ENCODE measurements around the gene ACER1. TPM values are rescaled to one million over a fixed set of nuclear protein-coding genes. Genes with fewer than 3 reads are reported as not detected.

ACER1 gene
- polyA plus RNA-seq, 3 donors = 0.08 to 0.11 TPM; not detected in 1

DNA sequence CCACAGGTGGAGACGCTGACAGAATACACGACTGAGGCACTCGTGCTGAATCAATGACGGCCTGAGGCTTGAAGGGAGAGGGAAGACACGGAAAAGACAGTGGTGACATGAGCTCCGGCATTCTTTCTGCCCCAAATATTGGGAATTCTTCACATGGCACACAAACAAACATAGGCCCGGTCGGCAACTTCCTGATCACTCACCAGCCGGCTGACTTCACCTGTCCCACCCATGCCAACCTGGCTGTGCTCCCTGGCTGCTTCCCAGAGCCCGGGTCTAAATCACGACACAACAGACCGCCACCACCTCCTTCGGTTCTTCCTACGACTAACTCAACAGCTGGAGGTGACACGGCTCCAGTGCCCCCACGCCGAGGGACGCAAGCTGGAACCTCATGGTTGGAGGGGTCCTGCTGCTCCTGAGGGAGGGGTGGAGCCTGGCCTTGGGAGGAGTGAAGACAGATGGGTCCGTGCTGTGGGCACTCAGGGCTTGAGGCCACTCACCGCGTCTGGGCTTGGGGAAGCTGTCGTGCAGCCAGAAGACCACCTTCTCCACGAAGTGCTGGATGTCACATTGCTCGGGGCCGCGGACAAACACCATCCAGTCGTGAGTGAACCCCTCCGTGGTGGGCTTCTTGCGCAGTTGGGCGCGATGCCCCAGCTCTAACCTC lies 63.2 kb downstream of the ACER1 start:
- no peak for DNase-seq (ENCODE audit: low read depth in 3 of 3, low spot score in 2 of 3)

DNA sequence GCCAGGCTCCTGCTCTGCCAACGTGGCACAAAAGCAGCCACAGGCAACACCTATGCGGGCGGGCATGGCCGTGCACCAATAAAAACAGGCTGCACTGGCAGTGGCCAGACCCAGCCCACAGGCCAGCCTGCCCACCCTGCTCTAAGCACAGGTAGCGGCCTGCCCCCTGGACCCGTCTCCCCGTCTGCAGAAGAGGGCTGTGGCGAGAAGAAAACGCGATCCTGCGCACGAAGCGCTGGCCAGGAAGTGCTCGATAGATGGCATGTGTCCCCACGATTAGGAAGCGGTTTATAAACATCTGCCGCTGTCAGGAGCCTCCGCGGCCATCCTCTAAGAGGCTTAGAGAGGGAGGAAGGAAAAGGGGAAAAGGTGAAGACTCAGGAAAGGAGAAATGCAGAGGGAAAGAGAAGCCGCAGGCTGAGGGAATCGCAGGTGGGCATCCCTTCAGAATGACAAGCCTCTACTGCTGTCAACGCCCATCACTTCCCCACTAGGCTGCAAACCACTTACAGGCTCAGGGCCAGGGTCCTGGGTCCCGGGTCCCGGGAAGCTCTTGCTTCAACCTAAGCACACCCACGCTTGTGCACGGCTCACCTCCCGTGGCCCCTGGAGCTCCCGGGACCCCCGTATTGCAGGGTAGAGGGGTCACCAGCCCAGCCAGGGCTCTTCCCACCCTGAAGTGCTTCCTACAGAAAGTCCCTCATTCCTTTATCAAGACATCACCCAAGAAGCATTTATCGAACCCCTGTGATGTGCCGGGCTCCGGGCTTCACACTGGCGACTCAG lies 64.1 kb downstream of the ACER1 start:
- DNase-seq (ENCODE audit: low read depth in 3 of 3, low spot score in 2 of 3) = no peak

DNA sequence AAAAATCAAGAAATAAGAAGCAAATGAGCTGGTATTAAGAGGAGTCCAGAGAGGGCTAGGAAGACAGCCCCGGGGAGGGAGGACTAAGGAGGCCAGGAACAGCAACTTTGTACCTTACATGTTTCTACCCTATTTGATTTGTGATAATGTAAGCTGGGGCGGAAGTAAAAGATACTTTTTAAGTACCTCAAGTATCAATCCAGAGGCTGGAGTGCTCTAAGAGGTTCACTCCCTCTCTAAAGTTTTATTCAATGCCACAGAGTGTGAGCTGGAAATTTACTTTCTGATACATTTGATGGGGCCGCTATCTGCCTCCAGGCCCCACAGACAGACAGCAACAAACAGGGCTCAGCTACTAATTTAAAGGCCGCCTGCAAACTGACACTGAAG lies 65.0 kb downstream of the ACER1 start:
- no peak for DNase-seq (ENCODE audit: low read depth in 3 of 3, low spot score in 2 of 3)

DNA sequence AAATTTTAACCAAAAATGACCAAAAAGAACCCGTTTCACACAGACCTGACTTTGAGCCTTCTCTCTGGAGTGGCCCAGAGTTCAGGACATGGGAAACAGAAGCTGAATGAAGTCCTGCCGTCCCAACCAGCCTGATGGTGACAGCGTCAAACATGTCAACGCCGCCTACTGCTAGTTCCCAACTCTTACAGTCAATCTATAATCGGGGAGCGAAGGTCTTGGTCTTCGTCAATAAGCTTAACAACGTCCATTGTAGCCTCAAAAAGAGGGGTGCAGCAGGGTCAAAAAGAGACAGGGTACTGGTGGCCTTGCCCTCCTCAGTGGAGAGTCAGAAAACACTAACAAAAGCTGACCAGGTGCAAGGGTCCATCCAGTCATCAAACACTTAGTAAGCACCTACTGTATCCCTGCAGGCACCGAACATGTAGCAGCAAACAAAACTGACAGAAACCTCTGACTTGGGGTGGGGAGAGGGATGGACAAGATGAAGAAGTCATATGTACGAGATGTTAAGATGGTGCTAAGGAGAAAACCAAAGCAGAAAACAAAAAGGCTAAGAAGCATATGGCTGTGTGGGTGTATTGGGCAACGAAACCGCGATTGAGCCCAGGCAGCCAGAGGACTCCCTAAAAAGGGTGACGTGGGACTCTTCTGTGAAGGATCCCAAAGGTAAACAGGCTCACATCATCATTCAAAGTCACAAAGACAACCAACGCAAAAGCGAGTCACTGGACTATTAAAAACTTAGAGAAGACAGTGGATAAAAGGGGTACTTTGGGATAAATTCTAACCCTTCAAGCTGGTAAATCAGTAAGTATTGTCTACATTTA lies 65.6 kb downstream of the ACER1 start:
- no peak for DNase-seq (ENCODE audit: low read depth in 3 of 3, low spot score in 2 of 3)

DNA sequence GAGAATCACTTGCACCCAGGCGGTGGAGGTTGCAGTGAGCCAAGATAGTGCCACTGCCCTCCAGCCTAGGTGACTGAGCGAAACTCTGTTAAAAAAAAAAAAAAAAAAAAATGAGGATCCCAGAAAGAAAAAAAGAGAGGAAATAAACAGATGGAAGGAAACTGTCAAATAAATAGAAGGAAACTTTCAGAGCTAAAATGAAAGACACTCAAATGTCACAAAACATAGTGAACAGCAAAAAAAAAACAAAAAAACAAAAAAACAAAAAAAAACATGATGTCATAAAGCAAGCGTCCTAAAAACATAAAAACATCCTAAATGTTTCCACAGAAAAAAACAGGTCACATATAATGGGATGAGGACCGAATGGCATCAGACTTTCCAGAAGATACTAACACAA lies 68.6 kb downstream of the ACER1 start:
- no peak for DNase-seq (ENCODE audit: low read depth in 3 of 3, low spot score in 2 of 3)

DNA sequence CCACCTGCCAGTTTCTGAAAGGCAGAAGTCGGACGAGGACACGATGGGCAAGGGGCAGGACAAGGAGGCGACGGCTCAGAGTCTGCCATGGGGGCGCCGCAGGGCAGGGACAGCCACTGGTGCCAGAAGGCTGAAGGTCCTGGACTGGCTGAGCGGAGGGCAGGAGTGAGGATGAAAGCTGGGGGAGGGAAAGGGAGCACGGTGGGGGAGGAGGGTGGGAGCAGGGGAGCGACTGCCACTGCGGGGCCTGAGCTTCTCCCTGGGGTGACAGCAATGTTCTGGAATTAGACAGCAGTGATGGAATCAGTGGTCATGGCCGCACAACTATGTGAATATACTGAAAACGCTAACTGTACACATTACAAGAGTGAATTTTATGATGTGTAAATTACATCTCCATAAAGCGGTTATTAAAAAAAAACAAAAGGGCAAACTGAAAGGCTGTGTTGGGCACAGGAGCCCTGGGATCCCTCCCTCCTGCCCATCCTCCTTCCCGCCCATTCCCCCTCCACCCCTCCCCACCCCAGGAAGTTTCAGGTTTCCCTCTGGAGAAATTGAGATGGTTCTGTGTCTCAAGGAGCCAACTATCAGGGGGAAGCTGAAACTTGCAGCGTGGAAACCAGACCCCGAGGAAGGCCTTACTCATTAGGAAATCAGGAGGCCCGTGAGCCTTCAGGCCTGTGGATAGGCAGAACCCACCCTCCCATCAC lies 69.5 kb downstream of the ACER1 start:
- no peak for DNase-seq (ENCODE audit: low read depth in 3 of 3, low spot score in 2 of 3)

DNA sequence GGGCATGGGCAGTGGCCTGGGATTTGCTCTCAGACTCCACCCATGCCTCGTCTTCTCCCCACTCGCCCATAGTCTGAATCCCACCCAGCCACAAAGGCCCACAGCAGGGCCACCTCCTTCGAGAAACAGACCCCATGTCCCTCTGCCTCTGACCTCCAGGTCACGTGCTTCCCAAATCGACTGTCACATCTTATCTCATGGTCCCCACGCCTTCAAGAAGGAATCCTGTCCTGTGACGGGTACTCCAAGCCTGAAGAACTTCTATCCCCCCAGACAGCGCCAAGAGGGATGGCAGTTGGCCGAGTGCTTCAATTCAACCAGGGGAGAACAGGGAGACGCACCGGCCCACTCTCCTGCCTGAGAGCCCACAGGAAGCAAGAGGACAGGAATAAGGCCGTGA lies 70.1 kb downstream of the ACER1 start:
- DNase-seq (ENCODE audit: low read depth in 3 of 3, low spot score in 2 of 3) = no peak

DNA sequence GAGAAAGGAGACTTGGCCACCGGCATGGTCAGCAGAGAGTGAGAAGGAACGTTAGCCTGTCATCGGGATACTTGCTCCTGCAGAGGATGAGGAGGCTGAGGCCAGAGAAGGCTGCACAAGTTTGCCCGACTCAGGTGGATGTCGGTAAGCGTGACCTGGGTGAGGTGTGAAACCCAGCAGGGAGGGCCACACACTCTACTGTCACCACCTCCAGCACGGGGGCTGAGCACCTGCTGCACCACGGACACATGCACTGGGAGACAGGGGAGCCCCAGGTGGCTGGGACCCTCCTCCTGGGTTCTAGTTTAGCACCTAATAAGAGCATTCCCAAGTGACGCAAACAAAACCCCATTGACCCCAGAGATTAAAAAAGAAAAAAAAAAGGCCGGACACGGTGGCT lies 70.9 kb downstream of the ACER1 start:
- DNase-seq (ENCODE audit: low read depth in 3 of 3, low spot score in 2 of 3) = no peak

DNA sequence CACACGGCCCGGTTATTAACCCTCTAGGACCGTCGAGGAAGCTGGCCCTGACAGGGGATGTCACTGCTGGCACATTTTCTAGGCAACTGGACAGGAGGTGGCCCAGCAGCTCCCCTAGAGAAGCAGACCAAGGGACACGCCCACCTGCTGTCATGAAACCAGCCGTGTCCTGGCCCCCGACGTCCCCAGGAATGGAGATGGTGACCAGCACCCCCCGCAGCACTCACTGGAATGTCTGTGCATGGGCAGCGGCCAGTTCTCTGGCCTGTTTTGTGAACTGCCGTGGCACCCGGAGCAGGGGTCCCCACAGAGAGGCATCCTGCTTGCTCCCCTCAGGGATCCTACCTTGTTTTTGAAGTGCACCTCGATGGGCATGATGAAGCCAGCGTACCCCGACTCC lies 71.5 kb downstream of the ACER1 start:
- no peak for DNase-seq (ENCODE audit: low read depth in 3 of 3, low spot score in 2 of 3)

DNA sequence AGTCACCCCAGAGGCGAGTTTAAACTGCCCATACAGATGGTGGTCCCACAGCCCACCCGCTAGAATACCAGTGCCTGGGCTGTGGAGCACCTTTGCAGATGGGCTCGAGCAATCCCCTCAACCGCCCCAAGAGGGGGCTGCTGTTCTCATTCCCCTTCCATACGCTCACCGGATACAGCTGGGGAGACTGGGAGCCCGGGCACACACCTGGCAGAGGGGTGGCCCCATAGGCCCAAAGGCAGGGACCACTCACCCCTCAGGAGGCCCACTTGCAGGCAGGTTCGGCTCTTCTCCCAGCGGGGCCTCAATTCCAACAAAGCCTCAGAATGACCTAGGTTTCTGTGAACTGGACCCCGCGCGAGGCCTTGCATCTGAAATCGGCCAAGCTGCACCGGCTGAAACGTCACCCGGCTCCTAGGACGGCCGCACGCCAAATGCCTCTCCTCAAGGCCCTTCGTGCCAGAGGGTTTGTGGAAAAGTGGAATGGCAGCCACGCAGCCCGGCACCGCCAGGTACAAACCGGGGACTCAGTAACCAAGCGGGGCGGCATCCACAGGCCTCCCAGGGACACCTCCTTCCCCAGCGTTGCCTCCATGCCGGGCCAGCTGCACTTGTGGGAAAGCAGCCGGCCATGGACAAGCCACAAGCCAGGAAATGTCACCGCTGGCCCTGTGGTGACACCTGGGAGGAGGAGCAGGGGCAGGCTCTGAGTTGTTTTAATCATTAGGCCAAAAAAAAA lies 72.3 kb downstream of the ACER1 start:
- DNase-seq (ENCODE audit: low read depth in 3 of 3, low spot score in 2 of 3) = no peak

DNA sequence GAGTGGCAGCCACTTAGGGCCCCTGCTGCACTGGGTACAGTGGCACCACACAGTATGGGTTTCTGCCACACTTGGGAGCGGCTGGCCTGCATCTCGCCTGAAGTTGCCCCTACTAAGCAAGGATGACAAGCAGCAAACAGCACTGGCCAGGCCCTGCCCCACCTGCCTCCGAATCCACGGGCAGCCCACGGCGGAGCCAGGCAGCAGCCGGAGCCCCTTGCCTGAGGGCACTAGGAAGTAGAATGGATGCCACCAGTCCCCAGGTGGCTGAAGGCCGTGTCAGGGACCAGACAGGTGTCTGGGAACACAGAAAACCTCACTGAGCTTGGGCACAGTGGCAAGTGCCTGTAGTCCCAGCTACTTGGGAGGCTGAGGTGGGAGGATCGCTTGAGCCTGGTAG lies 73.0 kb downstream of the ACER1 start:
- DNase-seq (ENCODE audit: low read depth in 3 of 3, low spot score in 2 of 3) = no peak

DNA sequence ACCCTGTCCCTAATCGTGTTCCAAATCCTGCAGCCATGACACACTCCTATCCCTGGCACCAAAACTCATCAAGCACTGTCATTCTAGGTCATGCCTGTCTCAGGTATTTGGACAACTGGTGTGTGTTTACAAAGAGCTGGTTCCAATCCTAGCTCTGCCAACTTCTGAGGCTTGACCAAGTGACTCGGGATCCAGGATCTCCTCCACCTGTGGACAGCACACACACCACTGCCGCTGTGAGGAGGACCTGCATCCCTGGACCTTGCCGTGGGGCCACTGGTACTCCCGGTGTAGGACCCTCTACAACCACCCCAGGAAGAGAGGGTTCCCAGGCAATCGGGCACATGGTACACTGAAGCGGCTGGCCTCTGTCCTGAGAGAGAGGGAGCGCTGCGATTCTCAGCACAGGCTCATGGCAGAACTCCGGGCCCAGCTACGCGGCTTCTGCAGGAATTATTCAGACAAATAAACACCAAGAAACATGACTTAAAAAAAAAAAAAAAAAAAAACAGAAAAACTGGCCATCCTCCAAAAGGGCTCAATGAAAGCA lies 74.0 kb downstream of the ACER1 start:
- no peak for DNase-seq (ENCODE audit: low read depth in 3 of 3, low spot score in 2 of 3)

DNA sequence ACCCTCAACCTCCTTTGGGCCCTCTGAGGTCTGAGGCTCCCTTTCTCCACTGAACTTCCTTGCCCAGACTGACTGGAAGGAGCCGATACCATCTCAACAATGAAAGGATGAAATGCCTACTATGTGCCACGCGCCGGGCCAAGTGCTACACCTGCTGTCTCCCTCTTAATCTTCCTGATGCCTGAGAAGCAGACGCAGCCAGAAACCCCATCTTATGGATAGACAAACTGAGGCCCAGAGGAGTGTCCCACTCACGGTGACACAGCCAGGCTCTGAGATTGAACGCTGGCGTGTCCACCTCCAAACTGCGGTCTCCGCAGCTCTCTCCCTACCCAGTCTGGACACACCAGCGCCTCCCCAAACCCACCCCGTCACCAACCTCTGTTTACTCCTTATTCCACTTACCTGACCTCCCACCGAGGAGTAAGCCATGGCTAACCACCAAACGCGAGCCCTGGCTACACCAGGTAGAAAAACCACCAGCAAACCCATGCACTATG lies 74.5 kb downstream of the ACER1 start:
- DNase-seq (ENCODE audit: low read depth in 3 of 3, low spot score in 2 of 3) = no peak

Other genes with a start within 250 kb of the ACER1 start
- 1 to 10 TPM; 5.8 to 7.8 (median 7.1) TPM for gene RFX2, start 223.1 kb downstream of the ACER1 start, polyA plus RNA-seq (ENCODE audit: insufficient read length in 3 of 3)
- gene ACSBG2, start 197.9 kb downstream of the ACER1 start, polyA plus RNA-seq (ENCODE audit: insufficient read length in 3 of 3) = 1 to 10 TPM in 1 of 3 donors, under 1 TPM in 2; 0.74 to 1.3 (median 0.78) TPM
- gene MLLT1, start 53.6 kb downstream of the ACER1 start, polyA plus RNA-seq (ENCODE audit: insufficient read length in 3 of 3) = 10 to 100 TPM; 67.2 to 76.0 (median 72.6) TPM
- 10 to 100 TPM; 45.1 to 56.0 (median 55.8) TPM for gene CLPP, start 27.9 kb upstream of the ACER1 start, polyA plus RNA-seq (ENCODE audit: insufficient read length in 3 of 3)
- 10 to 100 TPM; 34.5 to 44.6 (median 37.5) TPM for gene ALKBH7, start 39.2 kb upstream of the ACER1 start, polyA plus RNA-seq (ENCODE audit: insufficient read length in 3 of 3)
- gene PSPN, start 42.3 kb upstream of the ACER1 start, polyA plus RNA-seq (ENCODE audit: insufficient read length in 3 of 3) = 1 to 10 TPM; 2.0 to 2.6 (median 2.1) TPM
- 10 to 100 TPM; 75.2 to 92.3 (median 79.6) TPM for gene GTF2F1, start 59.6 kb upstream of the ACER1 start, polyA plus RNA-seq (ENCODE audit: insufficient read length in 3 of 3)
- 100 to 1,000 TPM; 231 to 268 (median 243) TPM for gene KHSRP, start 91.2 kb upstream of the ACER1 start, polyA plus RNA-seq (ENCODE audit: insufficient read length in 3 of 3)
- under 1 TPM; 0.25 to 0.44 (median 0.26) TPM for gene SLC25A41, start 100.2 kb upstream of the ACER1 start, polyA plus RNA-seq (ENCODE audit: insufficient read length in 3 of 3)
- 10 to 100 TPM; 66.1 to 76.8 (median 66.4) TPM for gene SLC25A23, start 126.2 kb upstream of the ACER1 start, polyA plus RNA-seq (ENCODE audit: insufficient read length in 3 of 3)
- gene CRB3, start 130.7 kb upstream of the ACER1 start, polyA plus RNA-seq (ENCODE audit: insufficient read length in 3 of 3) = 10 to 100 TPM; 22.0 to 27.5 (median 25.1) TPM
- 10 to 100 TPM; 38.3 to 45.2 (median 39.1) TPM for gene DENND1C, start 148.2 kb upstream of the ACER1 start, polyA plus RNA-seq (ENCODE audit: insufficient read length in 3 of 3)
- gene TUBB4A, start 168.7 kb upstream of the ACER1 start, polyA plus RNA-seq (ENCODE audit: insufficient read length in 3 of 3) = 10 to 100 TPM; 24.5 to 39.8 (median 27.8) TPM
- gene TNFSF9, start 197.4 kb upstream of the ACER1 start, polyA plus RNA-seq (ENCODE audit: insufficient read length in 3 of 3) = under 1 TPM in 2 of 3 donors, not detected in 1; 0.14 to 0.33 TPM